ENCODE results near the gene MAP7D1.

MAP7D1 gene

GRCh38 chr1:36126797-36127500 is 29.0 kb upstream of the MAP7D1 start:
- no peak for DNase-seq (ENCODE audit: low spot score)

- no peak for DNase-seq (ENCODE audit: low spot score)
Measured at GRCh38 chr1:36128126-36128904, 27.6 kb upstream of the MAP7D1 start.

- no peak for DNase-seq (ENCODE audit: low spot score)
Measured at GRCh38 chr1:36128905-36129206, 27.1 kb upstream of the MAP7D1 start.

GRCh38 chr1:36132029-36132428 is 23.9 kb upstream of the MAP7D1 start:
- no peak for DNase-seq (ENCODE audit: low spot score)

- DNase-seq (ENCODE audit: low spot score): no peak
Measured at GRCh38 chr1:36133484-36133883, 22.5 kb upstream of the MAP7D1 start.

GRCh38 chr1:36134031-36134430 is 21.9 kb upstream of the MAP7D1 start:
- DNase-seq (ENCODE audit: low spot score): no peak

GRCh38 chr1:36134505-36135329 is 21.2 kb upstream of the MAP7D1 start:
- DNase-seq (ENCODE audit: low spot score): peak; percentile 67

GRCh38 chr1:36135330-36135667 is 20.7 kb upstream of the MAP7D1 start:
- no peak for DNase-seq (ENCODE audit: low spot score)

- DNase-seq (ENCODE audit: low spot score): no peak
Measured at GRCh38 chr1:36135796-36136195, 20.2 kb upstream of the MAP7D1 start.

- DNase-seq (ENCODE audit: low spot score): no peak
Measured at GRCh38 chr1:36136535-36136934, 19.4 kb upstream of the MAP7D1 start.

- no peak for DNase-seq (ENCODE audit: low spot score)
Measured at GRCh38 chr1:36137226-36137625, 18.7 kb upstream of the MAP7D1 start.

- DNase-seq (ENCODE audit: low spot score): no peak
Measured at GRCh38 chr1:36137776-36138175, 18.2 kb upstream of the MAP7D1 start.

GRCh38 chr1:36139521-36139920 is 16.4 kb upstream of the MAP7D1 start:
- DNase-seq (ENCODE audit: low spot score): no peak

GRCh38 chr1:36142121-36142520 is 13.8 kb upstream of the MAP7D1 start:
- peak; percentile 75 for DNase-seq (ENCODE audit: low spot score)

GRCh38 chr1:36143424-36143823 is 12.5 kb upstream of the MAP7D1 start:
- DNase-seq (ENCODE audit: low spot score): no peak

- no peak for DNase-seq (ENCODE audit: low spot score)
Measured at GRCh38 chr1:36144413-36144812, 11.5 kb upstream of the MAP7D1 start.

- no peak for DNase-seq (ENCODE audit: low spot score)
Measured at GRCh38 chr1:36148821-36149236, 7.1 kb upstream of the MAP7D1 start.

GRCh38 chr1:36149237-36149972 is 6.6 kb upstream of the MAP7D1 start, which contains the start of gene TRAPPC3:
Gene TRAPPC3 (minus strand): TSS chr1:36149486. CDS start chr1:36149378, 108 bp downstream.
- peak; percentile 100 for DNase-seq (ENCODE audit: low spot score)

- DNase-seq (ENCODE audit: low spot score): no peak
Measured at GRCh38 chr1:36149973-36150295, 6.0 kb upstream of the MAP7D1 start.

GRCh38 chr1:36150296-36151133 is 5.4 kb upstream of the MAP7D1 start:
- DNase-seq (ENCODE audit: low spot score): peak; percentile 91

GRCh38 chr1:36151134-36151844 is 4.7 kb upstream of the MAP7D1 start:
- DNase-seq (ENCODE audit: low spot score): no peak

Data from pons (tissue), 1 donor.